Mesendoderm (in vitro differentiated cells): ENCODE results near the gene ROBO1.

ENCODE experiments used
- DNase-seq: peaks from one replicate; pipeline ENCODE4 v3.0.0; 2013
- H2AK5ac ChIP-seq: 2 replicates; pipeline ENCODE4 v1.6.1; 2013; ENCODE audit warnings: low read length, inconsistent platforms
- H2BK120ac ChIP-seq: 2 replicates; pipeline ENCODE4 v1.6.1; 2013; ENCODE audit warnings: low read depth, mild to moderate bottlenecking, low read length, moderate library complexity, mixed read lengths
- H2BK15ac ChIP-seq: replicated peaks from 2 replicates; pipeline ENCODE4 v1.6.1; 2013; ENCODE audit warnings: low read depth, mild to moderate bottlenecking, moderate library complexity
- H2BK5ac ChIP-seq: 2 replicates; pipeline ENCODE4 v1.6.1; 2013; ENCODE audit warnings: low read length, inconsistent platforms
- H3K18ac ChIP-seq: 2 replicates; pipeline ENCODE4 v1.6.1; 2013; ENCODE audit warnings: mild to moderate bottlenecking, low read length, mixed read lengths
- H3K23ac ChIP-seq: one replicate; pipeline ENCODE4 v1.6.1; 2013; ENCODE audit warnings: low read length
- H3K27ac ChIP-seq: 2 replicates; pipeline ENCODE4 v1.5.1; 2013; ENCODE audit warnings: low read depth, mild to moderate bottlenecking, inconsistent platforms, low read length, moderate library complexity
- H3K27me3 ChIP-seq: 2 replicates; pipeline ENCODE4 v1.6.1; 2013; ENCODE audit warnings: low read length, control low read depth, mild to moderate bottlenecking, inconsistent platforms; ENCODE audit not compliant: insufficient read depth, poor library complexity
- H3K36me3 ChIP-seq: 2 replicates; pipeline ENCODE4 v1.6.1; 2013; ENCODE audit warnings: low read length, inconsistent platforms; ENCODE audit not compliant: control insufficient read depth, insufficient read depth
- H3K4ac ChIP-seq: one replicate; pipeline ENCODE4 v1.6.1; 2013; ENCODE audit warnings: low read depth, mild to moderate bottlenecking, low read length, moderate library complexity
- H3K4me1 ChIP-seq: 2 replicates; pipeline ENCODE4 v1.6.1; 2013; ENCODE audit warnings: low read depth, low read length, inconsistent platforms; ENCODE audit not compliant: control insufficient read depth
- H3K4me2 ChIP-seq: 2 replicates; pipeline ENCODE4 v1.6.1; 2013; ENCODE audit warnings: low read length
- H3K4me3 ChIP-seq: 2 replicates; pipeline ENCODE4 v1.5.1; 2013; ENCODE audit warnings: mild to moderate bottlenecking, low read length
- H3K56ac ChIP-seq: one replicate; pipeline ENCODE4 v1.6.1; 2013; ENCODE audit warnings: low read length
- H3K79me1 ChIP-seq: 2 replicates; pipeline ENCODE4 v1.6.1; 2013; ENCODE audit warnings: low read length, inconsistent platforms
- H3K79me2 ChIP-seq: 2 replicates; pipeline ENCODE4 v1.6.1; 2013; ENCODE audit warnings: mild to moderate bottlenecking, low read length; ENCODE audit not compliant: control insufficient read depth, insufficient read depth
- H3K9ac ChIP-seq: 2 replicates; pipeline ENCODE4 v1.6.1; 2013; ENCODE audit warnings: low read length, inconsistent platforms
- H4K5ac ChIP-seq: one replicate; pipeline ENCODE4 v1.6.1; 2013; ENCODE audit warnings: low read length
- H4K8ac ChIP-seq: one replicate; pipeline ENCODE4 v1.6.1; 2013; ENCODE audit warnings: low read depth, mild to moderate bottlenecking, control low read depth, low read length, moderate library complexity
- WGBS: extraction: QIAGEN DNeasy Blood & Tissue Kit; methylation state at CpG from one replicate; pipeline ENCODE4 v1.1.7; 2013; ENCODE audit warnings: low lambda C conversion rate, missing lambda C conversion rate; ENCODE audit not compliant: insufficient coverage; ENCODE audit errors: extremely low coverage; 5-methylcytosine and 5-hydroxymethylcytosine counted together

Gene ROBO1

GRCh38 chr3:78860567-78860966 lies 907.2 kb downstream of the ROBO1 start:
- Histone ChIP-seq H3K27ac (no peak overlapping the region), H3K79me2 (peaks cover 2% of the 10 kb centered on the region), H4K8ac (no peak overlapping the region), H3K4me3 (no peak overlapping the region), H3K27me3 (no peaks in the 10 kb centered on the region), H3K9ac (no peak overlapping the region), H2AK5ac (no peak overlapping the region), H3K79me1 (no peaks in the 10 kb centered on the region), H2BK120ac (no peak overlapping the region), H2BK5ac (no peak overlapping the region), H3K36me3 (no peaks in the 10 kb centered on the region), H3K4me1 (peaks cover 5% of the 10 kb centered on the region), H3K23ac (no peak overlapping the region), H2BK15ac (no peak overlapping the region), H4K5ac (no peak overlapping the region), H3K4me2 (no peak overlapping the region), H3K4ac (no peak overlapping the region), H3K18ac (no peak overlapping the region), H3K56ac (no peak overlapping the region)
- DNase-seq, result no peak
- no CpG with 5 or more reads among the region's 4 CpGs for WGBS

GRCh38 chr3:78858910-78859309 lies 908.9 kb downstream of the ROBO1 start:
- WGBS, result no CpG with 5 or more reads among the region's 4 CpGs

GRCh38 chr3:78858174-78858573 lies 909.6 kb downstream of the ROBO1 start:
- Histone ChIP-seq H3K79me1 (no peaks in the 10 kb centered on the region), H3K4me3 (no peak overlapping the region), H3K23ac (no peak overlapping the region), H3K9ac (no peak overlapping the region), H3K56ac (no peak overlapping the region), H2BK5ac (no peak overlapping the region), H3K18ac (no peak overlapping the region), H4K8ac (no peak overlapping the region), H2BK120ac (no peak overlapping the region), H4K5ac (no peak overlapping the region), H3K27ac (no peak overlapping the region), H3K4me2 (no peak overlapping the region), H3K4ac (no peak overlapping the region), H3K79me2 (peaks cover 2% of the 10 kb centered on the region), H3K4me1 (peaks cover 5% of the 10 kb centered on the region), H3K36me3 (no peaks in the 10 kb centered on the region), H2AK5ac (no peak overlapping the region), H3K27me3 (no peaks in the 10 kb centered on the region), H2BK15ac (no peak overlapping the region)
- DNase-seq, result no peak
- WGBS, result no CpG with 5 or more reads among the region's 1 CpG

More at GRCh38 chr3:78858910-78859309, 908.9 kb downstream of the ROBO1 start:
- Histone ChIP-seq H3K4me1 (peaks cover 5% of the 10 kb centered on the region), H3K79me1 (no peaks in the 10 kb centered on the region), H3K27ac (no peak overlapping the region), H3K23ac (no peak overlapping the region), H3K18ac (no peak overlapping the region), H3K9ac (no peak overlapping the region), H3K4me3 (no peak overlapping the region), H2AK5ac (no peak overlapping the region), H3K79me2 (peaks cover 2% of the 10 kb centered on the region), H2BK5ac (no peak overlapping the region), H4K5ac (no peak overlapping the region), H3K56ac (no peak overlapping the region), H3K4me2 (no peak overlapping the region), H3K36me3 (no peaks in the 10 kb centered on the region), H3K27me3 (no peaks in the 10 kb centered on the region), H4K8ac (no peak overlapping the region), H3K4ac (no peak overlapping the region), H2BK15ac (no peak overlapping the region), H2BK120ac (no peak overlapping the region)
- no peak for DNase-seq

- Histone ChIP-seq H3K4me2 (no peak overlapping the region), H3K27me3 (no peaks in the 10 kb centered on the region), H3K9ac (no peak overlapping the region), H3K36me3 (no peaks in the 10 kb centered on the region), H3K4me3 (no peak overlapping the region), H3K79me2 (peaks cover 2% of the 10 kb centered on the region), H3K4ac (no peak overlapping the region), H3K23ac (no peak overlapping the region), H2BK5ac (no peak overlapping the region), H2AK5ac (no peak overlapping the region), H3K18ac (no peak overlapping the region), H2BK120ac (no peak overlapping the region), H3K4me1 (peaks cover 3% of the 10 kb centered on the region), H3K56ac (no peak overlapping the region), H4K8ac (no peak overlapping the region), H3K27ac (no peak overlapping the region), H4K5ac (no peak overlapping the region), H2BK15ac (no peak overlapping the region), H3K79me1 (no peaks in the 10 kb centered on the region)
- no peak for DNase-seq
- no CpG with 5 or more reads among the region's 6 CpGs for WGBS
These were observed 910.2 kb downstream of the ROBO1 start for GRCh38 chr3:78857494-78858111.

- Histone ChIP-seq H3K56ac (no peak overlapping the region), H3K27ac (no peak overlapping the region)
- WGBS, result no CpG with 5 or more reads among the region's 2 CpGs
These were observed 911.6 kb downstream of the ROBO1 start for GRCh38 chr3:78856164-78856563.

GRCh38 chr3:78855190-78855589 lies 912.6 kb downstream of the ROBO1 start:
- no peaks in the 10 kb centered on the region for H3K79me2 ChIP-seq
- H2BK120ac ChIP-seq, result no peak overlapping the region
- H2BK5ac ChIP-seq, result no peak overlapping the region
- H3K4ac ChIP-seq, result no peak overlapping the region
- H4K8ac ChIP-seq, result no peak overlapping the region
- H3K18ac ChIP-seq, result no peak overlapping the region
- H3K27me3 ChIP-seq, result no peaks in the 10 kb centered on the region
- no peak overlapping the region for H3K4me3 ChIP-seq
- H2BK15ac ChIP-seq, result no peak overlapping the region
- H3K9ac ChIP-seq, result no peak overlapping the region
- H2AK5ac ChIP-seq, result no peak overlapping the region
- H4K5ac ChIP-seq, result no peak overlapping the region
- no peak overlapping the region for H3K4me2 ChIP-seq
- H3K79me1 ChIP-seq, result no peaks in the 10 kb centered on the region
- H3K23ac ChIP-seq, result no peak overlapping the region
- H3K36me3 ChIP-seq, result no peaks in the 10 kb centered on the region
- no CpG with 5 or more reads among the region's 5 CpGs for WGBS
- no peak overlapping the region for H3K27ac ChIP-seq
- DNase-seq, result no peak
- no peak overlapping the region for H3K56ac ChIP-seq
- no peaks in the 10 kb centered on the region for H3K4me1 ChIP-seq

More at GRCh38 chr3:78856164-78856563, 911.6 kb downstream of the ROBO1 start:
- H3K79me1 ChIP-seq, result no peaks in the 10 kb centered on the region
- no peak overlapping the region for H2BK120ac ChIP-seq
- H2AK5ac ChIP-seq, result no peak overlapping the region
- no peaks in the 10 kb centered on the region for H3K36me3 ChIP-seq
- no peak overlapping the region for H2BK15ac ChIP-seq
- no peak overlapping the region for H4K8ac ChIP-seq
- H2BK5ac ChIP-seq, result no peak overlapping the region
- H3K4me3 ChIP-seq, result no peak overlapping the region
- DNase-seq, result no peak
- no peak overlapping the region for H3K4ac ChIP-seq
- no peak overlapping the region for H3K9ac ChIP-seq
- no peak overlapping the region for H3K4me2 ChIP-seq
- H3K79me2 ChIP-seq, result peaks cover under 1% of the 10 kb centered on the region
- no peaks in the 10 kb centered on the region for H3K27me3 ChIP-seq
- H4K5ac ChIP-seq, result no peak overlapping the region
- no peak overlapping the region for H3K18ac ChIP-seq
- H3K4me1 ChIP-seq, result no peaks in the 10 kb centered on the region
- no peak overlapping the region for H3K23ac ChIP-seq
